GM12892 (cell line): Measurements from ENCODE around the gene SLC51A.
A peak's percentile ranks its signal among the peaks of the same experiment; 100 is the strongest.

ENCODE experiments used
- DNase-seq: peaks from one replicate; pipeline ENCODE4 v3.0.0; 2011; ENCODE audit not compliant: insufficient read length
- FAIRE-seq: peaks from 2 replicates; lab custom pipeline; 2011; peaks lifted over from hg19 to GRCh38; lab: Jason Lieb, UNC
- POLR2A ChIP-seq: IDR thresholded peaks from 2 replicates; pipeline ENCODE4 v1.6.1; 2011; ENCODE audit warnings: low read depth, low read length, control low read depth
- POLR2AphosphoS5 ChIP-seq: IDR thresholded peaks from 2 replicates; pipeline ENCODE4 v1.6.1; 2011; ENCODE audit warnings: low read depth, low read length, control low read depth
- TAF1 ChIP-seq: IDR thresholded peaks from 2 replicates; pipeline ENCODE4 v1.6.1; 2011; ENCODE audit warnings: low read depth, mild to moderate bottlenecking, control low read depth, low read length, borderline replicate concordance

SLC51A gene

GRCh38 chr3:196268284-196269163, 52.2 kb downstream of the SLC51A start:
- no peak for FAIRE-seq
- DNase-seq = no peak
- TF ChIP-seq POLR2A (no peak), TAF1 (no peak), POLR2AphosphoS5 (no peak)

- TF ChIP-seq TAF1 = no peak
- no peak for TF ChIP-seq POLR2A
- no peak for TF ChIP-seq POLR2AphosphoS5
- DNase-seq (no peak), FAIRE-seq (no peak)
Measured at GRCh38 chr3:196270499-196270898, 54.2 kb downstream of the SLC51A start.

- DNase-seq = no peak
- TF ChIP-seq POLR2A (no peak), TAF1 (no peak), POLR2AphosphoS5 (no peak)
- FAIRE-seq = no peak
Measured at GRCh38 chr3:196272826-196273225, 56.5 kb downstream of the SLC51A start.

- no peak for FAIRE-seq
- no peak for DNase-seq
- TF ChIP-seq TAF1 (no peak), POLR2AphosphoS5 (no peak), POLR2A (no peak)
Measured at GRCh38 chr3:196273655-196274054, 57.3 kb downstream of the SLC51A start.

- peak; percentile 53 for DNase-seq
- peak; percentile 70 for FAIRE-seq
- peak; percentile 33; the same call in 1 of the 2 replicates for TF ChIP-seq POLR2A
- no peak for TF ChIP-seq TAF1
Measured at GRCh38 chr3:196274585-196274984, 58.3 kb downstream of the SLC51A start.

- DNase-seq (no peak), FAIRE-seq (no peak)
- TF ChIP-seq POLR2A = no peak
- no peak for TF ChIP-seq TAF1
- no peak for TF ChIP-seq POLR2AphosphoS5
Measured at GRCh38 chr3:196275126-196275525, 58.8 kb downstream of the SLC51A start.

GRCh38 chr3:196280689-196281440, 64.5 kb downstream of the SLC51A start:
- no peak for DNase-seq
- no peak for FAIRE-seq
- no peak for TF ChIP-seq POLR2AphosphoS5
- TF ChIP-seq TAF1 = no peak
- no peak for TF ChIP-seq POLR2A

GRCh38 chr3:196281962-196282361, 65.6 kb downstream of the SLC51A start:
- DNase-seq = no peak
- no peak for FAIRE-seq
- TF ChIP-seq POLR2AphosphoS5 (no peak), TAF1 (no peak), POLR2A (no peak)
